Subcutaneous abdominal adipose tissue (tissue), 5 donors: ENCODE results near the gene MSL3B.
A peak's percentile ranks its signal among the peaks of the same experiment; 100 is the strongest.
"Not testable (repeated sequence)": the region's sequence is repeated elsewhere in the genome, so short reads cannot be mapped to it uniquely, and the experiment has no call there.

Source experiments
- H3K27ac ChIP-seq: one replicate; pipeline ENCODE4 v1.7.0; 2013; ENCODE audit warnings: low read depth, mild to moderate bottlenecking, inconsistent platforms, low read length, moderate library complexity
- H3K27me3 ChIP-seq, 5 donors: one replicate each; pipeline ENCODE4 v1.7.0; 2013; ENCODE audit warnings: low read length in 5 of 5, inconsistent platforms in 1 of 5; ENCODE audit not compliant: control insufficient read depth in 5 of 5, insufficient read depth in 4 of 5
- H3K36me3 ChIP-seq, 5 donors: one replicate each; pipeline ENCODE4 v1.7.0; 2013; ENCODE audit warnings: low read length in 5 of 5; ENCODE audit not compliant: control insufficient read depth in 5 of 5, insufficient read depth in 5 of 5
- H3K4me1 ChIP-seq, 5 donors: one replicate each; pipeline ENCODE4 v1.7.0; 2013; ENCODE audit warnings: low read length in 5 of 5, mild to moderate bottlenecking in 3 of 5, moderate library complexity in 1 of 5; ENCODE audit not compliant: control insufficient read depth in 5 of 5, insufficient read depth in 5 of 5
- H3K4me3 ChIP-seq, 5 donors: one replicate each; pipeline ENCODE4 v1.7.0; 2013; ENCODE audit warnings: low read length in 5 of 5, low read depth in 1 of 5
- H3K9ac ChIP-seq, 5 donors: one replicate each; pipeline ENCODE4 v1.7.0; 2013; ENCODE audit warnings: low read length in 5 of 5, mild to moderate bottlenecking in 4 of 5, moderate library complexity in 3 of 5
- H3K9me3 ChIP-seq, 5 donors: one replicate each; pipeline ENCODE4 v1.7.0; 2013; ENCODE audit warnings: low read length in 5 of 5; ENCODE audit not compliant: control insufficient read depth in 5 of 5
- donor health status: healthy.
- donor health status: healthy.
- donor health status: healthy.
- donor health status: healthy.
- donor health status: healthy.

MSL3B gene

DNA sequence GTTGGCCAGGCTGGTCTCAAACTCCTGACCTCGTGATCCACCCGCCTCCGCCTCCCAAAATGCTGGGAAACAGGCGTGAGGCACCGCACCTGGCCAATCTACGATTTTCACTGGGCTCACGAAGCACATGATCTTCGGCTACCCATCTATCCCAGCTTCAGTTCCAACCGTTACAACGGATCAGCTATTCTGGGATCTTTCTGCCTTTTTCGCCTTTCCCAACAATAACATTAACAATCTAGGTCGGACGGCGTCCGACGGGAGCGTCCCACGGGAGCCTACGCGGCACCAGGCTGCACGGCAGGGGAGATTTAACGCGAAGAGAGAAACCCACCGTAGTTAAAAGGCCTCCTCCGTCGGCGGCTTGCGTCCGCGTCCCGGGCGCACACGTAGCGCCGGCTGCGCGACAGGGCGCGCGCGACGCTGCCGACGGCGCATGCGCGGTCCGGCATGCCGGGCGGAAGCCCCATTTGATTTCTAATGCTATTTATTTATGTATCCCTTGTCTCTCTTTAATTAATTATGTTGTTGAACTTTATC is at the start of gene MSL3B:
Gene MSL3B, minus strand, starts transcription at position 394 of the 540 bp plus-strand sequence.
- peak within 1 kb of the TSS in 4 of 5 donors; percentile 46 to 78 (median 66) for H3K9ac ChIP-seq

GRCh38 chr2:233917116-233917515 is 48.9 kb upstream of the MSL3B start, which contains the start of gene TRPM8:
TSS of gene TRPM8 (plus strand) at chr2:233917373. CDS start at chr2:233926538, 9,165 bp downstream.
- no peaks in the 10 kb centered on the region for H3K9me3 ChIP-seq
- peaks cover 0 to 15% (median 4%) of the 10 kb centered on the region in 5 donors for H3K27me3 ChIP-seq
- no peak within 1 kb of the TSS for H3K9ac ChIP-seq
- no peaks in the 10 kb centered on the region for H3K4me1 ChIP-seq
- no peak within 1 kb of the TSS for H3K4me3 ChIP-seq
- H3K27ac ChIP-seq: no peak within 1 kb of the TSS
- no peaks in the 10 kb centered on the region for H3K36me3 ChIP-seq

More for the DNA sequence above, at the start of gene MSL3B:
- Histone ChIP-seq H3K27ac (no peak within 1 kb of the TSS), H3K27me3 (no peaks in the 10 kb centered on the region), H3K9me3 (peaks cover 4 to 8% (median 7%) of the 10 kb centered on the region in 5 donors), H3K4me3 (peak within 1 kb of the TSS; percentile 69 to 87 (median 85)), H3K36me3 (no peaks in the 10 kb centered on the region), H3K4me1 (peaks cover 0 to 9% (median 5%) of the 10 kb centered on the region in 5 donors)

GRCh38 chr2:233915128-233915527 is 46.9 kb upstream of the MSL3B start:
- Histone ChIP-seq H3K27me3 (peaks cover 0 to 15% (median 4%) of the 10 kb centered on the region in 5 donors), H3K9me3 (no peaks in the 10 kb centered on the region), H3K4me1 (no peaks in the 10 kb centered on the region), H3K36me3 (no peaks in the 10 kb centered on the region), H3K27ac (no peak overlapping the region), H3K4me3 (no peak overlapping the region), H3K9ac (no peak overlapping the region)

DNA sequence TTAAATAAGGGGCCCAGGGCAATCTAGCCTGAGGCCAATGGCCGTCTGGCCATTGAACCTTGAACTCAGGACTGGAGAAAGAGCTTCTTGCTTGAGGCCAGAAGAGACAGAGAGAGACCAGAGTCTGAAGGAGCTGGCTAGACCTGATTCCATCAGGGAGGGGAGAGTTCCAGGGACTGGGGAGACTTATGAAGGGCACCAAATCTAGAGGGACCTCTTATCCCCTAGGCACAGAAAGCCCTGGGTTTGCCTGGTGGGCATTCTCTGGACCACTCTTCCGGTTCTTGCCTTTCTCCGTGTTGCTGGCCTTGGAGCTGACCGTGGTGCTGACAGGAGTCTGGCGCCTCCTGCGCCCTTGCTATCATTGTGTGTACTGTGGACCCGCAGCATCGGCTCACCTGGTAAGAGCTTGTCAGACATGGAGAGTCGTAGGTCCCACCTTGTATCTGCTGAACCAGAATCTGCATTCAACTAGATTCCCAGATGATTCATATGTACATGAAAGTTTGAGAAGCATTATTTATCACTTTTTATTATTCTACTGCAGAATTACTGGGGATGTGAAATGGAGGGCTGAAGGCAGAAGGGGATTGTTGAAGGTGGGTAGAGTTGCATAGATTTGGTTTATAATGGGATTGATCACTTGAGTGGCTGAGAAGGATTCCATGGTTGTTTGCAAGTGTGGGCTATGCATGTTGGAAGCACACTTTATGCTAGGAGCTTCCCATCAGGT is 44.7 kb upstream of the MSL3B start:
- Histone ChIP-seq H3K36me3 (no peaks in the 10 kb centered on the region), H3K9me3 (no peaks in the 10 kb centered on the region), H3K4me1 (no peaks in the 10 kb centered on the region), H3K27ac (no peak overlapping the region), H3K27me3 (peaks cover 0 to 15% (median 4%) of the 10 kb centered on the region in 5 donors), H3K9ac (no peak overlapping the region), H3K4me3 (no peak overlapping the region)

GRCh38 chr2:233907627-233908026 is 39.4 kb upstream of the MSL3B start:
- Histone ChIP-seq H3K4me3 (no peak overlapping the region), H3K9ac (no peak overlapping the region), H3K4me1 (no peaks in the 10 kb centered on the region), H3K27ac (no peak overlapping the region), H3K9me3 (peaks cover 0 to 5% (median 0%) of the 10 kb centered on the region in 5 donors), H3K27me3 (peaks cover 0 to 8% (median 2%) of the 10 kb centered on the region in 5 donors), H3K36me3 (no peaks in the 10 kb centered on the region)

GRCh38 chr2:233905945-233906344 is 37.8 kb upstream of the MSL3B start:
- Histone ChIP-seq H3K9me3 (peaks cover 0 to 5% (median 0%) of the 10 kb centered on the region in 5 donors), H3K27me3 (peaks cover 0 to 12% (median 2%) of the 10 kb centered on the region in 5 donors), H3K36me3 (no peaks in the 10 kb centered on the region), H3K27ac (no peak overlapping the region), H3K4me3 (no peak overlapping the region), H3K9ac (no peak overlapping the region), H3K4me1 (no peaks in the 10 kb centered on the region)

DNA sequence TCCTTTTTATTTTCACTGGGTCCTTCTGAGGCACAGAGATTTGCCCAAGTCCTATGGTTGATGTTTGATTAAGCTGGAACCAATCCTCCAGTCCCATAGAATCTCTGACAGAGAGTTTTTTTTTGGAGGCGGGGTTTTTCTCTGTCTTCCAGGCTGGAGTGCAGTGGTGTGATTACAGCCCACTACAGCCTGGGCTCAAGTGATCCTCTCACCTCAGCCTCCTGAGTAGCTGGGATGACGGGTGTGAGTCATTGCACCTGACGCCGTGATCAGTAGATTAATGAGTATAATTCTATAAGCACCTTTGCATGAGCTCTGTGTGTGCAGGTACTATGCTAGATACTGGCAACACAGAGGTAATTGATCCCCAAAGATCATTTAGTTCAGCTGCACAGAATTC is 33.7 kb upstream of the MSL3B start:
- Histone ChIP-seq H3K27ac (no peak overlapping the region), H3K36me3 (no peaks in the 10 kb centered on the region), H3K4me3 (no peak overlapping the region), H3K9ac (no peak overlapping the region), H3K27me3 (peaks cover 0 to 12% (median 2%) of the 10 kb centered on the region in 5 donors), H3K4me1 (no peaks in the 10 kb centered on the region), H3K9me3 (peaks cover 0 to 5% (median 0%) of the 10 kb centered on the region in 5 donors)

GRCh38 chr2:233901367-233901766 is 33.2 kb upstream of the MSL3B start:
- Histone ChIP-seq H3K9ac (no peak overlapping the region), H3K4me3 (no peak overlapping the region), H3K27ac (no peak overlapping the region), H3K27me3 (peaks cover 0 to 12% (median 2%) of the 10 kb centered on the region in 5 donors), H3K4me1 (no peaks in the 10 kb centered on the region), H3K9me3 (peaks cover 0 to 5% (median 0%) of the 10 kb centered on the region in 5 donors), H3K36me3 (no peaks in the 10 kb centered on the region)

DNA sequence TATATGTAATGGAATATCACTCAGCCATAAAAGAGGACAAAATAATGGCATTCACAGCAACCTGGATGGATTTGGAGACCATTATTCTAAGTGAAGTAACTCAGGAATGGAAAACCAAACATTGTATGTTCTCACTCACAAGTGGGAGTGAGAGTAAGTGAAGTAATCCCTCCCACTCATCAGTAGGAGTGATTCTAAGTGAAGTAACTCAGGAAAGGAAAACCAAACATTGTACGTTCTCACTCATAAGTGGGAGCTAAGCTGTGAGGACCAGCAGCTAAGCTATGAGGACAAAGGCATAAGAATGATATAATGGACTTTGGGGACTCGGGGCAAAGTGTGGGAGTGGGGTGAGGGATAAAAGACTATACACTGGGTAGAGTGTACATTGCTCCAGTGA is 28.1 kb upstream of the MSL3B start:
- H3K27me3 ChIP-seq, H3K9me3 ChIP-seq, H3K9ac ChIP-seq, H3K4me1 ChIP-seq, H3K4me3 ChIP-seq, H3K27ac ChIP-seq, H3K36me3 ChIP-seq: not testable (repeated sequence)

DNA sequence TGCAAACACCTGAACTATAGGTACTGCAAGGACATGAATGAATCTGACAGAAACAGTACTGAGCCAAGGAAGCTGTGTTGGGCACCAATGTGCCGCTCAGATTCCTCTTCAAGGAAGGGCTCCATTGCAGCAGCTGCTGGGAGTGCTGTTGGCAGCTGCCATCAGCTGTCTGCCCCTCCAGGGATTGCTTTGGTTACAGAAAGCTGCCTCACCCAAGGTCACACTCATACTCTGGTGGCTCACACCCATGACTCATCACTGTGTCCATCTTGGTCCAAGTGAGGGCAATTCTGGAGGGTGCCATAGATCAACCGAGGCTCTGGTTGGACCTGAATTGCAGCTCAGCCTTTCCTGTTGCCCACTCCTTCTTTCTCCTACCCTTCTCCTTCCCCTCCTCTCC is 24.6 kb upstream of the MSL3B start:
- Histone ChIP-seq H3K27ac (no peak overlapping the region), H3K27me3 (peaks cover 0 to 4% (median 3%) of the 10 kb centered on the region in 5 donors), H3K4me3 (no peak overlapping the region), H3K9ac (no peak overlapping the region), H3K4me1 (no peaks in the 10 kb centered on the region), H3K36me3 (no peaks in the 10 kb centered on the region), H3K9me3 (no peaks in the 10 kb centered on the region)
